Measurements from ENCODE around the gene PTAFR.

PTAFR gene

GRCh38 chr1:28175955-28176485, 470 bp downstream of the PTAFR start:
- no peak for DNase-seq

DNA sequence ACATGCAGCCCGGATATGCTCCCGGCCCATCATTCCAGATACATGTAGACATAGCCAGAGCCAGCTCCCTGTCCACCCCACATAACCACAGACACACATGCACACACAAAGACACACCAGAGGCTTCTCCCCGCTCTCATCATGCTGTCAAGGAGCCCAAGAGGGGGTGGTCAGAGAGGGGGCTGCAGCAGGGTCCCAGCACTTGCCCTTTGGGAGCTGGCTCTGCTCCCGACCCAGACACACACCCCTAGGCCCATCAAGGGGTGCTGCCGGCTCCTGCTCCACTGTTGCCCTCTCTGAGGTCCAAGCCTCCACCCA, 2.6 kb downstream of the PTAFR start:
- DNase-seq: no peak

DNA sequence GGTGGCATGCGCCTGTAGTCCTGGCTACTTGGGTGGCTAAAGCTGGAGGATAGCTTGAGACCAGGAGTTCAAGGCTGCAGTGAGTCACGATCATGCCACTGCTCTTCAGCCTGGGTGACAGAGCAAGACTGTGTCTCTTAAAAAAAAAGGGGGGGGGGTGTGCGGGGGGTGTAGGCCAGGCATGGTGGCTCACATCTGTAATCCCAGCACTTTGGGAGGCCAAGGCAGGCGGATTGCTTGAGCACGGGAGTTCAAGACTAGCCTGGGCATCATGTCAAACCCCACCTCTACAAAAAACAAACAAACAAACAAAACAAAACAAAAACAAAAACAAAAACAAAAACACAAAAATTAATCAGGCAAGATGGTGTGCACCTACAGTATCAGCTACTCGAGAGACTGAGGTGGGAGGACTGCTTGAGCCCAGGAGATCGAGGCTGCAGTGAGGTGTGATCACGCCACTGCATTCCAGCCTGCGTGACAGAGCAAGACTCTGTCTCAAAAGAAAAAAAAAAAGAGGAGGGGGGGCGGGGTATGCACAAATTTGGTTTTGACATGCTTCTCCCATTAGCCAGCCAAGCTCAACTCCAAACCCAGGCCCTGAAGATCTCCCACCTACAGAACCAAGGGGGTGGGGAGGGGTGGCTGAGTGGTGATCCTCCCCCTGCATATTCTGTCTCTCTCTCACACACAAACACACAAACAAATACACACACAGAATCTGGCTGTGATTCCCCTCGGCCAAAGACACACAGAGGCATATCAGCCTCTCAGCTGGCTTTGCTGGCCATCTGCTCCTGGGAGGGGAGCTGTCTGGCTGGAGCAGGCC, 3.1 kb downstream of the PTAFR start:
- DNase-seq: no peak

GRCh38 chr1:28172713-28173150, 3.8 kb downstream of the PTAFR start:
- no peak for DNase-seq

GRCh38 chr1:28171246-28171645, 5.2 kb downstream of the PTAFR start:
- DNase-seq: no peak

GRCh38 chr1:28170001-28170596, 6.4 kb downstream of the PTAFR start:
- no peak for DNase-seq

DNA sequence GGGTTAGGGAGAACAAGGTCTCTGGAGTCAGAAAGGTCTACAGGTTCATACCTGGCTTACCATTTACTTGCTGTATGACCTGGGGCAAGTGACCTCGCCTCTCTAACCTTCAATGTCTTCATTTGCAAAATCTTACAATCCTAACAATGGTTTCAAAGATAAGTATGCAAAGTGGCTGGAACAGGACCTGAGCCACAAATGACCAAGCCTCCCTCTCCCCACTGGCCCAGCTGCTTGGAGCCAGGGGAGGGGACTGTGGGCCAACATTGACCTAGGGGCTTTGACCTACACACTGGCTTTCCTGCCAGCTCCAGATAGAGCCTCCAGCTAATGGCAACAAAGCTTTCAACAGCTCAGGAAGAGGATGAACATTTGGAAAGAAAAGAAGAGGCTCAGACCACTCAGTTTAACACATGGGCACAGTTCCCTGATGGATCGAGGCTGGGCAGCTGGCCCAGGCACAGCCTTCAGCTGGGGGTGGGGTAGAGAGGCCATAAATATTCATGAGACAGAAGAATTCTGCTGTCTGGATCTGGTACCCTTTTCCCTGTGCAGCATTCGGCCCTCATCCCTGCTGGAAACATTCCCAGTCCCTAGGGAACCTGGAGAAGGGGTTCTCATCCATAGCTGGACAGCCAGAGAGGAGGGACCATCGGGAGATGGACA, 12.9 kb downstream of the PTAFR start:
- no peak for DNase-seq

- no peak for DNase-seq
Observed at GRCh38 chr1:28162151-28162550, 14.3 kb downstream of the PTAFR start.

DNA sequence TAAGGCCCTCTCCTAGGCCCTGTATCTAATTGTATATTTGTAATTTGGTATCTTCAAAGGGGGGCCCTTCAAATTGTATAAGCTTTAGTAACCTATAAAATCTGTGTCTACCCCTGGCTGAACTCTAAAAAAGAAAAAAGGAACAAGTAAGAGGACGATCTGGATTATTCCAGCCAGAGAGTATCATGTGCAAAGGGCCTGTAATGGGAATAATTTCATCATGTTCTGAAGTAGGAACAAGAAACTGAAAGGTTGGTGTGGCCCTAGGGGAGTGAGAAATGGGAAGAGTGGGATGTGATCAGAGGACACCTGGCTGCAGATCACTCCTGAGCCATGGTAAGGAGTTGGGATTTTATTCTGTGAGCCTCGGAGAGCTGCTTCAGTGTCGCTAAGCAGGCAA, 14.7 kb downstream of the PTAFR start:
- DNase-seq: peak; percentile 22

DNA sequence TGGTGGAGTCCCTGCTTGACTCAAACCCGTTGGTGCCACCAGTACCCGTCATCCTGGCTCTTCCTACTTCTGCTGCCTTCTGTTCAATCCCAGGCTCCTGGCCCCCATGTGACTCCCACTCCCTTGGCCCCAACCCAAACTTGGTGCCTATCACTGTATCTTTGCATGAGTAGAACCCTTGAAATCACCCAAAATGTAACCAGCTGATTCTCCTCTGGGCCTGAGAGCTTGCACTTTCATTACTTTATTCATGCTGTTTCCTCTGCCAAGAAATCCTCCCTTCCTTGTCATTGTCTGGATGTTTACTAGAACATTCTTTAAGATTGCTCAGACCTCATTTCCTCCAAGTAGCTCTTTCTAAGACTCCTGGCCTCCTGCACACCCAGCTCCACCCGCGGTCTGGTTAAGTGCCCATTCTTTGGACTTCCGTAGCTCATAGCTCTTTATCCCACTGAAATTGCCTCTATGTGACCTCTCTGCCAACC, 15.7 kb downstream of the PTAFR start:
- no peak for DNase-seq

GRCh38 chr1:28159680-28160079, 16.8 kb downstream of the PTAFR start:
- DNase-seq: no peak

DNA sequence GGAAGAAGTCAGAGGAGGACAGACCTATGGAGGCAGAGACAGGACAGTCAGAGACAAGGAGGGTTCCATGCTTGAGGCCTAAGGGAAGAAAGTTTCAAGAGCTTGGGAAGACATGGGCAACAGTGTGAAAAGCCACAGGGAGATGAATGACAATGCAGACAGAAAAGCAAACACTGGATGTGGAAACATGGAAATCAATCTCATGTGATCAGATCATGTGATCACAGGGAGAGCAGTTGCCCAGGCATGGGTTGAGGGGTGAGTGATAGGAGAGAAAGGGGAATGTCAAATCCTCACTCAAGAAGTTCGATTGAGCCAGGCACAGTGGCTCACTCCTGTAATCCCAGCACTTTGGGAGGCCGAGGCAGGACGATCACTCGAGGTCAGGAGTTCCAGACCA, 17.2 kb downstream of the PTAFR start:
- DNase-seq: no peak

- DNase-seq: no peak
Observed at GRCh38 chr1:28157894-28158293, 18.6 kb downstream of the PTAFR start.

GRCh38 chr1:28156821-28157220, 19.7 kb downstream of the PTAFR start:
- no peak for DNase-seq

DNA sequence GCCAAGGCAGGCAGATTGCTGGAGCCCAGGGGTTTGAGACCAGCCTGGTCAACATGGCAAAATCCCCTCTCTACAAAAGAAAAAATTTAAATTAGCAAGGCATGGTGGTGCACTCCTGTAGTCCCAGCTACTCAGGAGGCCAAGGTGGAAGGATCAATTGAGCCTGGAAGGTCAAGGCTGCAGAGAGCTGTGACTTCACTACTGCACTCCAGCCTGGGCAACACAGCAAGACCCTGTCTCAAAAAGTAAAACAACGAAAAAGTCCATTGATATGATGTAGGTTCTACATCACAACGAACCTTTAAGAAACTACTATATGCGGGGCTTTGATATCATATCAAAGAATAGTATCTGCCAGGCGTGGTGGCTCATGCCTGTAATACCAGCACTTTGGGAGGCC, 20.9 kb downstream of the PTAFR start:
- DNase-seq: no peak

- no peak for DNase-seq
Observed at GRCh38 chr1:28154078-28154594, 22.4 kb downstream of the PTAFR start.

DNA sequence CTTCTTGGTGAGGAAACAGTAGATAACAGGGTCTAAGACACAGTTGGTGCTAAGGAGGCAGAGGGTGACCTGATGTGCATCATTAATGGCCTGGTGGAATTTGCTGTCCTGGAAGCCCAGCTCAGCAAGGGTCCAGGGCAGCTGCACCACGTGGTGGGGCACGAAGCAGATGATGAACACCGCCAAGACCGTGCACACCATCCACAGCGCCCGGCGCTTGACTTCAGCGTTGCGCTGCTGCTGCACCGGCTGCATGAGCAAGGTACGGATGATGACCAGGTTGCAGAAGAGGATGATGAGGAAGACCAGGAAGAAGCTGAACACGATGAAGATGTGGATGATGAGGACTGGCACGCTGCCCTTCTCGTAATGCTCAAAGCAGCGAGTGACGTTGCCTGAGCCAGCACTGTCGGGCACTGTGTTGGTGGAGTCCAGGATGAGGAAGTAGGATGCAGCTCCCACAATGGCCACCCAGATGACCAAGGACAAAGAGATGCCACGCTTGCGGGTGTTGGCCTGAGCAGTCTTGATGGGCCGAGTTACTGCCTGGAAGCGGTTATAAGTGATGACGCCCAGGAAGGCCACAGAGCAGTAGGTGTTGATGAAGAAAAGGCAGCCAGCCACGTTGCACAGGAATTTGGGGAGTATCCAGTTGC, 26.2 kb downstream of the PTAFR start:
- no peak for DNase-seq

DNA sequence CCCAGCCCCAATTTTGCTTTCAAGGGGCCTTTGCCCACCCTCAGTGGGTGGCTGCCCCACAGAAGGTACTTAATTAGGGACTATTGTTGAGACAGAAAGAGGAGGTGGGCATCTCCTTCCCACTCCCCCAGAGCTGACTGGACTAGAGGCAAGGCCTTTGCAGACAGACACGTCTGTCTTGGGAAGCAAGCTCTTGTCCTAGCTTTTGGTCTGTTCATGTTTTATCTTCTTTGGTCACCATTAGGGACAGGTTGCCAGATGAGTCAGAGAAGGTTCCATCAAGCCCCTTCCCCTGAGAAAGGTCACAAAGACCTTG, 27.7 kb downstream of the PTAFR start:
- DNase-seq: no peak

GRCh38 chr1:28147264-28148094, 29.0 kb downstream of the PTAFR start:
- DNase-seq: no peak

- no peak for DNase-seq
Observed at GRCh38 chr1:28145728-28146127, 30.8 kb downstream of the PTAFR start.

DNA sequence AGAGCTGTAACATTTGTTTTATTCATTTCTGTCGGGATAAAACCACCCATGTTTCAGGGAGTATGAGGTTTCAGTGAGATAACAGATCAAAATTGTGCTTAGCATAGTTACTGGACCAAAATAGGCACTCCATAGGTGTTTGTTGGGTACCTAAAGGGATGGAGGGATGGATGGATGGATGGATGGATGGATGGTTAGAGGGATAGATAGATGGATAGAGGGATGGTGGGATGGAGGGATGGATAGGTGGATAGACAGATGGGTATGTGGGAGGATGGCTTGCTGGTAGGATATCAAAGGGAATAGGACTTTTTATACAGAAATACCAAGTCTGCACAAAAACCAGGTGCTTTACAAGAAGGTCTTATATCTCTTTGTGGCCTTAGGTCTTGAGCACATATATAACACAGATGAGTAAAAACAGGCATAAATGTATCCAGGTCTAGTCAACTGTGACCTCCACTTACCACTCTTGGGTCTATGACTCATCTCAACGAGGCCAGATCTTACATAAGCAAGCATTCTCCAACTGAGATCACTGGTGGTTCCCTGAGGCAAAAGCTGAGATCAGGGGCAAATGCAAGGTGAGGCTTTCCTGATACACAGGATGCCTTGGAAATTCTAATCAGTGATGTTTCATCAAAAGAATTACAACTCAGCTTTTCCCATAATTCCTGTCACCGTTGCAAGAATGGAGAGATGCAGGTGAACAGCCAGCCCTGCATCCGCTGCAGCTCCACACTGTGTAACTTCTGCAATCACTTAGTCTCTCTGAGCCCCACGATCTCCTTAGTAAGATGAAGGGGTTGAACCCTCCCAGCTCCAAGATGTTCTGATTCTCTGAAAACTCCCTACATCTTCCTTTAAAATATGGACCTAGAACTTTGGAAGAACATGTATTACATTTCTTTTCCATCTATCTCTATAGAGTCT, 32.0 kb downstream of the PTAFR start:
- no peak for DNase-seq

All from NCI-H510A treated with DMSO at 0.1 percent for 48 hours (cell line).